ENCODE measurements around the gene FAM217A.

The FAM217A gene

GRCh38 chr6:4078691-4079471 lies at the start of gene FAM217A:
Gene FAM217A, minus strand, starts transcription at chr6:4079137. Its CDS starts 1,723 bp downstream, at chr6:4077414.
- no peak for TF ChIP-seq CTCF (conservative IDR thresholded peaks at IDR 0.05)
- no peak within 1 kb of the TSS for H3K27ac ChIP-seq

GRCh38 chr6:4128072-4128471 lies 49.1 kb upstream of the FAM217A start:
- no peak overlapping the region for H3K27ac ChIP-seq

DNA sequence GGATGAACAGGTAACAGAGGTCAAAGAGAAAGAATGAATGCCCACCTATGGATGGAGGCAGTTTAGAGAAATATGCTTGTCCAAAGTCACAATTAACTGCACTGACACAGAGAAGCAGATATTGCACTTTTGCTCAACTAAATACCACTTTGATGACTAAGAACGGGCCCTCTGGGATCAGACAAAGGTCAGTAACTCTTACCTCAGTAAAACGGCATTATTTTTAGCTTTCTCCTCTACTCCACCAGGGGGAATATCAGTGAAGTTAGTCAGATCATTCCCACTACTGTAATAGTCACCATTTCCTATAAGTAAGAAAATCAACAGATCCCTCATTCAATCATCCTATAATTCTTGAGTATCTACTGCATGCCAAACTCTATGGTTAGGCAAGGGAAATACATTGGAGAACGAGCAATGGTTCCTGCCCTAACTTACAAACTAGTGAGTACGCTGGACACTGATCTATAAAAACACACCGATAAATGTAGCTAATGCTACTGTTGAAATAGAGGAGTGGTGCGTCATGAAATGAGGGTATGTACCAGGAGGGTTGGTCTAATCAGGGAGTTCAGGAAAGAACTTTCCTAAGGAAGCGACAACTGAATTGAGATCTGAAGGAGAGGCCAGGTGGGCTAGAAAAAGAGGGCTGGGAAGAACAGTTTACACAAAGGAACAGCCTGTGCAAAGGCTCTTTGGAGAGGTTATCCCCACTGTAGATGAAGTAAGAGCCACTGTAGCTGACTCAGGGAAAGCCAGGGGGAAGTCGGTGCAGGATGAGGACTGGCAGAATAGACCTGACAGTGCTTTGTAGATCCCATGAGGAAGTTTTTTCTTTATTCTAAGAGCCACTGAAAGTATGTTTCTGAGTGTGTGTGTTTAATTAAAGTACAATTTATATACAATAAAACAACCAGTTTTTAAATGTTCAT lies 47.3 kb upstream of the FAM217A start:
- TF ChIP-seq CTCF (conservative IDR thresholded peaks at IDR 0.05): no peak
- H3K27ac ChIP-seq: no peak overlapping the region

More at GRCh38 chr6:4128072-4128471, 49.1 kb upstream of the FAM217A start:
- TF ChIP-seq CTCF (conservative IDR thresholded peaks at IDR 0.05): no peak

- no peak for TF ChIP-seq CTCF (conservative IDR thresholded peaks at IDR 0.05)
- no peak overlapping the region for H3K27ac ChIP-seq
These were observed 46.6 kb upstream of the FAM217A start for GRCh38 chr6:4125500-4125899.

- no peak for TF ChIP-seq CTCF (conservative IDR thresholded peaks at IDR 0.05)
These were observed 45.4 kb upstream of the FAM217A start for GRCh38 chr6:4124351-4124750.

DNA sequence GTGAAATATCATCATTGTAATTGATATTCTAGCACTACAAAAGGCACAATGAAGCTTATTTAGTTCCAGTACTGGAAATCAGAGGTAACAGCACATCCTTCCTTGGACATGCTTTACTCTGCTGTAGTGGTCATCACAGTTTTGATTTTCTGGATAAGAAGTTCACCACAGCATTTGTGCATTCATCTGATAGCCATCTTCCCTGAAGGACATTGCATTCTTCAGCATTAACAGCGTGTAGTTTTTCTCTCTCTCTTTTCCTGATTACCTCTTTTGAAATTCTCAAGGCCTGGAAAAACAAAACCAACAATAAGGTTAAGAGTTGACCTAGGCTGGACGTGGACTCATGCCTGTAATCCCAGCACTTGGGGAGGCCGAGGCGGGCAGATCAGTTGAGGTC lies 36.8 kb upstream of the FAM217A start:
- no peak overlapping the region for H3K27ac ChIP-seq
- no peak for TF ChIP-seq CTCF (conservative IDR thresholded peaks at IDR 0.05)

More at GRCh38 chr6:4124351-4124750, 45.4 kb upstream of the FAM217A start:
- no peak overlapping the region for H3K27ac ChIP-seq

- no peak for TF ChIP-seq CTCF (conservative IDR thresholded peaks at IDR 0.05)
- no peak overlapping the region for H3K27ac ChIP-seq
These were observed 35.2 kb upstream of the FAM217A start for GRCh38 chr6:4114123-4114522.
